GM12878 (cell line): ENCODE data around the gene RUNDC3A. TPM values are rescaled to one million over a fixed set of nuclear protein-coding genes. Genes with fewer than 3 reads are reported as not detected.
A peak's percentile ranks its signal among the peaks of the same experiment; 100 is the strongest.

ENCODE experiments used
- ATAC-seq: fragments of 200-7000 bp; cut with Tn5 transposase; 3 replicates; pipeline ENCODE4 v1.9.1; 2020; ENCODE audit warnings: mild to moderate bottlenecking, moderate library complexity
- BruUV-seq: library from RNA; stranded (reverse); fragments of 400-500 nt; replicated peaks from 2 replicates; lab custom pipeline; 2021; lab: Mats Ljungman, UMichigan
- CTCF ChIA-PET: fragments of 300-600 bp; sonication (Branson Sonifier 250); formaldehyde crosslinking; extraction: SDS; loops from one replicate; lab custom pipeline; 2021; ENCODE audit warnings: inconsistent platforms; lab: Yijun Ruan, JAX
- POLR2A ChIA-PET: fragments of 350-600 bp; formaldehyde crosslinking; extraction: SDS; loops from one replicate; lab custom pipeline; 2021; ENCODE audit warnings: inconsistent platforms; lab: Charles Lee
- RAD21 ChIA-PET: fragments of 300-600 bp; sonication (Branson Sonifier 250); formaldehyde crosslinking; loops from one replicate; lab custom pipeline; 2023; ENCODE audit warnings: antibody characterized with exemption; ENCODE audit not compliant: unreplicated experiment; lab: Charles Lee
- SMC1A ChIA-PET: fragments of 300-600 bp; sonication (Branson Sonifier 250); formaldehyde crosslinking; loops from one replicate; lab custom pipeline; 2023; ENCODE audit not compliant: unreplicated experiment, uncharacterized antibody; lab: Charles Lee
- DNase-seq: peaks from one replicate; pipeline ENCODE4 v3.0.0-alpha.2; 2011; ENCODE audit warnings: low read depth, low spot score
- FAIRE-seq: peaks from 3 replicates; lab custom pipeline; 2011; peaks lifted over from hg19 to GRCh38; lab: Jason Lieb, UNC
- H2AFZ ChIP-seq: 2 replicates; pipeline ENCODE4 v1.6.0; 2011; ENCODE audit warnings: low read depth, low read length, control low read depth; ENCODE audit not compliant: control insufficient read depth
- H3K27ac ChIP-seq: 2 replicates; pipeline ENCODE4 v1.5.1; 2011; ENCODE audit warnings: control low read depth; ENCODE audit not compliant: control insufficient read depth, insufficient read depth
- H3K27me3 ChIP-seq, 2 experiments: replicated peaks in 1 of 2; 2 replicates each; pipeline versions ENCODE4 v1.6.0 to v1.6.1; 2011; ENCODE audit warnings: low read length in 1 of 2; ENCODE audit not compliant: control insufficient read depth in 2 of 2, insufficient read depth in 2 of 2
- H3K36me3 ChIP-seq, 2 experiments: 2 replicates each; pipeline ENCODE4 v1.5.1; 2011; ENCODE audit warnings: low read length in 1 of 2; ENCODE audit not compliant: control insufficient read depth in 2 of 2, insufficient read depth in 2 of 2
- H3K4me1 ChIP-seq: 2 replicates; pipeline ENCODE4 v1.6.1; 2011; ENCODE audit warnings: mild to moderate bottlenecking, low read length, moderate library complexity, mixed read lengths; ENCODE audit not compliant: control insufficient read depth, insufficient read depth
- H3K4me2 ChIP-seq: 2 replicates; pipeline ENCODE4 v1.6.0; 2011; ENCODE audit warnings: control low read depth; ENCODE audit not compliant: control insufficient read depth, insufficient read depth
- H3K4me3 ChIP-seq: fragments of 200-600 bp; sonication (generic); 2 replicates; pipeline ENCODE4 v1.5.1; 2016
- H3K79me2 ChIP-seq: 2 replicates; pipeline ENCODE4 v1.6.0; 2011; ENCODE audit warnings: low read length; ENCODE audit not compliant: control insufficient read depth, insufficient read depth
- H3K9ac ChIP-seq: 2 replicates; pipeline ENCODE4 v1.8.0; 2011; ENCODE audit warnings: low read length, control low read depth, mixed read lengths; ENCODE audit not compliant: control insufficient read depth, insufficient read depth
- H3K9me3 ChIP-seq: replicated peaks from 3 replicates; pipeline ENCODE4 v1.5.1; 2011; ENCODE audit warnings: mild to moderate bottlenecking, low read length; ENCODE audit not compliant: control insufficient read depth, insufficient read depth
- H4K20me1 ChIP-seq: 2 replicates; pipeline ENCODE4 v1.6.0; 2011; ENCODE audit not compliant: control insufficient read depth, insufficient read depth
- E2F8 ChIP-seq: fragments of 450-650 bp; IDR thresholded peaks from 2 replicates; pipeline ENCODE4 v1.6.1; 2018; ENCODE audit warnings: mild to moderate bottlenecking, low read depth, moderate library complexity; ENCODE audit not compliant: partially characterized antibody
- HCFC1 ChIP-seq: fragments of 150-350 bp; IDR thresholded peaks from 2 replicates; pipeline ENCODE4 v1.6.1; 2014; ENCODE audit warnings: low read length
- NFXL1 ChIP-seq: fragments of 450-650 bp; IDR thresholded peaks from 2 replicates; pipeline ENCODE4 v1.6.1; 2017; ENCODE audit warnings: antibody characterized with exemption, mild to moderate bottlenecking, borderline replicate concordance
- NR2C1 ChIP-seq: fragments of 450-650 bp; IDR thresholded peaks from 2 replicates; pipeline ENCODE4 v1.6.1; 2017; ENCODE audit warnings: antibody characterized with exemption, mild to moderate bottlenecking, moderate library complexity
- NR2F1 ChIP-seq: fragments of 450-650 bp; conservative IDR thresholded peaks from 2 replicates; pipeline ENCODE4 v1.6.1; 2017; ENCODE audit warnings: mild to moderate bottlenecking
- PML ChIP-seq: IDR thresholded peaks from 2 replicates; pipeline ENCODE4 v1.6.1; 2012; ENCODE audit warnings: low read length, inconsistent platforms
- SIX5 ChIP-seq: IDR thresholded peaks from 2 replicates; pipeline ENCODE4 v1.6.1; 2011; ENCODE audit warnings: mild to moderate bottlenecking, low read depth, low read length, moderate library complexity; ENCODE audit not compliant: severe bottlenecking
- WGBS: methylation state at CpG from one replicate; pipeline ENCODE4 v1.1.6; 2016; ENCODE audit warnings: low lambda C conversion rate; ENCODE audit not compliant: insufficient replicate concordance, insufficient coverage; ENCODE audit errors: missing lambda C conversion rate; 5-methylcytosine and 5-hydroxymethylcytosine counted together
- in situ Hi-C: fragments of 300-500 bp; cut with MboI; formaldehyde crosslinking; loops from 9 replicates; pipeline ENCODE4 v1.14.3; 2018; ENCODE audit warnings: mixed read lengths
- intact Hi-C: fragments of 100-400 bp; cut with micrococcal nuclease; formaldehyde crosslinking; loops from one replicate; pipeline ENCODE4 v1.14.2; 2022; ENCODE audit not compliant: unreplicated experiment
- polyA plus RNA-seq, 11 experiments: library from polyadenylated mRNA; depleted of rRNA in 4 of 11; unstranded in 6 of 11; stranded (reverse) in 5 of 11; fragments of >200 nt; fragmentation: Nextera tagmentation in 4 of 11; fragmentation: Illumina TruSeq in 1 of 11; extraction: Ambion mirVana in 4 of 11; extraction: Trizol in 1 of 11; gene quantifications; 1 replicate in 1 of 11; 2 replicates in 10 of 11; pipeline versions ENCODE4 v1.2.1 to v1.2.3, GENCODE V29; 2011 to 2016; ENCODE audit warnings: inconsistent platforms in 2 of 11, missing spikeins in 2 of 11, low read depth in 1 of 11
- total RNA-seq, 4 experiments: library from RNA; depleted of rRNA in 3 of 4; stranded (reverse); fragments of >200 nt in 3 of 4; fragmentation: Illumina TruSeq in 1 of 4; extraction: Trizol in 1 of 4; gene quantifications; 2 replicates each; pipeline versions ENCODE4 v1.2.1 to v1.2.3, GENCODE V29; 2013 to 2021

Gene RUNDC3A
- total and polyA plus RNA-seq, 10 of the 15 experiments (the other 5 are each of a cell fraction or from before 2014, with no cell fraction given) = 0.07 to 0.17 TPM; not detected in 8

- TF ChIP-seq NR2F1 (no peak), NFXL1 (no peak), E2F8 (no peak), SIX5 (no peak), NR2C1 (no peak)
These were observed 7.6 kb downstream of the RUNDC3A start (continued) for GRCh38 chr17:44315760-44316731.

- POLR2A ChIA-PET = no interaction called here
- RAD21 ChIA-PET = no interaction called here
- H3K27ac ChIP-seq = no peak overlapping the region
- peaks cover 4 to 14% of the 10 kb centered on the region in 2 experiments; a peak in 3 of 4 replicates for H3K27me3 ChIP-seq
- intact Hi-C loops = no loop called here
- DNase-seq = no peak
- H3K79me2 ChIP-seq = no peaks in the 10 kb centered on the region
- H2AFZ ChIP-seq = no peak overlapping the region
- CTCF ChIA-PET = interaction anchor here (1.9 kb wide), 1 partner anchor 108 kb away, joined by 7 read pairs; no protein-coding TSS in a partner anchor
- 0 out of 2 replicates have a peak, but pooled peaks cover 2% of the 10 kb centered on the region for H4K20me1 ChIP-seq
- H3K4me3 ChIP-seq = no peak overlapping the region
- H3K9me3 ChIP-seq = no peaks in the 10 kb centered on the region
- H3K36me3 ChIP-seq = peaks cover 7 to 19% of the 10 kb centered on the region in 2 experiments; a peak in 3 of 4 replicates
- TF ChIP-seq HCFC1 = no peak
- 0 out of 2 replicates have a peak, but pooled peaks have one; percentile 25 for TF ChIP-seq PML
- TF ChIP-seq, all 136 proteins: peak for 1
- ATAC-seq (no peak), FAIRE-seq (no peak)
- Histone ChIP-seq H3K9ac (no peak overlapping the region), H3K4me2 (no peak overlapping the region), H3K4me1 (peaks cover 14% of the 10 kb centered on the region)
- 98% methylated on average over 6 of the region's 6 CpGs for WGBS
- BruUV-seq = no TSS peak
- SMC1A ChIA-PET = interaction anchor here (1.7 to 2.0 kb wide), 2 partner anchors 9 to 108 kb away, joined by 5 read pairs; no protein-coding TSS in a partner anchor
- in situ Hi-C loops = no loop called here
These were observed 9.1 kb downstream of the RUNDC3A start for GRCh38 chr17:44317545-44317944.
